B cell (primary cell): ENCODE measurements around the gene ALG6. TPM values are rescaled to one million over a fixed set of nuclear protein-coding genes. Genes with fewer than 3 reads are reported as not detected.

Experiments used
- ATAC-seq: fragments of 200-7000 bp; cut with Tn5 transposase; one replicate; pipeline ENCODE4 v1.10.0; 2021; ENCODE audit warnings: low read depth, mild to moderate bottlenecking, moderate number of reproducible peaks, moderate library complexity
- CTCF ChIA-PET: fragments of 350-600 bp; sonication (Branson Sonifier 250); formaldehyde crosslinking; loops from one replicate; lab custom pipeline; 2021; ENCODE audit warnings: antibody characterized with exemption, inconsistent platforms; lab: Charles Lee
- POLR2A ChIA-PET: fragments of 350-600 bp; sonication (Branson Sonifier 250); formaldehyde crosslinking; loops from one replicate; lab custom pipeline; 2021; ENCODE audit warnings: antibody characterized with exemption; lab: Charles Lee
- DNase-seq: peaks from one replicate; pipeline ENCODE4 v3.0.0; 2013
- H2AFZ ChIP-seq: 2 replicates; pipeline ENCODE4 v1.6.1; 2012; ENCODE audit warnings: mild to moderate bottlenecking, low read depth, low read length; ENCODE audit not compliant: insufficient read depth, poor library complexity, severe bottlenecking
- H3K27ac ChIP-seq, 2 donors: 1 replicate in 1 of 2; 2 replicates in 1 of 2; pipeline ENCODE4 v1.5.1; 2012 to 2013; ENCODE audit warnings: low read length in 2 of 2, mild to moderate bottlenecking in 2 of 2, moderate library complexity in 1 of 2
- H3K27me3 ChIP-seq, 4 experiments: fragments of 200-600 bp in 1 of 4; sonication (generic) in 1 of 4; replicated peaks in 1 of 4; 1 replicate in 2 of 4; 2 replicates in 2 of 4; pipeline versions ENCODE4 v1.6.1 to v1.7.0; 2013 to 2016; ENCODE audit warnings: low read length in 3 of 4, mild to moderate bottlenecking in 2 of 4, mixed read lengths in 1 of 4, moderate library complexity in 1 of 4; ENCODE audit not compliant: insufficient read depth in 4 of 4, control insufficient read depth in 3 of 4; ENCODE audit errors: control extremely low read depth in 1 of 4
- H3K36me3 ChIP-seq, 2 experiments: replicated peaks in 1 of 2; 1 replicate in 1 of 2; 2 replicates in 1 of 2; pipeline versions ENCODE4 v1.6.1 to v1.7.1; 2013; ENCODE audit warnings: low read length in 1 of 2; ENCODE audit not compliant: insufficient read depth in 2 of 2, control insufficient read depth in 1 of 2; ENCODE audit errors: control extremely low read depth in 1 of 2, extremely low read depth in 1 of 2
- H3K4me1 ChIP-seq, 2 donors: fragments of 200-600 bp in 1 of 2; sonication (generic) in 1 of 2; 1 replicate in 1 of 2; 2 replicates in 1 of 2; pipeline versions ENCODE4 v1.5.1 to v1.6.1; 2013 to 2017; ENCODE audit warnings: low read length in 2 of 2; ENCODE audit not compliant: control insufficient read depth in 2 of 2, insufficient read depth in 2 of 2
- H3K4me2 ChIP-seq: replicated peaks from 2 replicates; pipeline ENCODE3; 2012; ENCODE audit warnings: mild to moderate bottlenecking, low read depth, low read length; ENCODE audit not compliant: poor library complexity, severe bottlenecking
- H3K4me3 ChIP-seq, 5 experiments: fragments of 200-600 bp in 1 of 5; sonication (generic) in 1 of 5; 1 replicate in 3 of 5; 2 replicates in 2 of 5; pipeline versions ENCODE4 v1.5.1 to v1.7.0; 2011 to 2016; ENCODE audit warnings: low read length in 4 of 5, mild to moderate bottlenecking in 4 of 5, low read depth in 2 of 5, control low read depth in 1 of 5, moderate library complexity in 1 of 5; ENCODE audit not compliant: insufficient read depth in 1 of 5; ENCODE audit errors: control extremely low read depth in 1 of 5, extremely low read depth in 1 of 5
- H3K79me2 ChIP-seq: fragments of 200-600 bp; sonication (generic); one replicate; pipeline ENCODE4 v1.6.0; 2016; ENCODE audit warnings: low read length; ENCODE audit not compliant: control insufficient read depth, insufficient read depth
- H3K9ac ChIP-seq: fragments of 200-600 bp; sonication (generic); 2 replicates; pipeline ENCODE4 v1.6.1; 2017; ENCODE audit warnings: mild to moderate bottlenecking, low read length, moderate library complexity
- H3K9me3 ChIP-seq, 3 donors: one replicate each; pipeline versions ENCODE4 v1.6.1 to v1.7.1; 2013; ENCODE audit warnings: low read length in 2 of 3; ENCODE audit not compliant: control insufficient read depth in 2 of 3, insufficient read depth in 1 of 3; ENCODE audit errors: control extremely low read depth in 1 of 3
- H4K20me1 ChIP-seq: 2 replicates; pipeline ENCODE4 v1.6.0; 2012; ENCODE audit warnings: mild to moderate bottlenecking, low read length; ENCODE audit not compliant: insufficient read depth, control insufficient read depth, poor library complexity, severe bottlenecking
- H3K27ac Mint-ChIP-seq: one replicate; pipeline ENCODE4 v1.8.0; 2021; ENCODE audit warnings: mixed read lengths
- H3K27me3 Mint-ChIP-seq: one replicate; pipeline ENCODE4 v1.8.0; 2021; ENCODE audit warnings: mixed read lengths
- H3K4me1 Mint-ChIP-seq: one replicate; pipeline ENCODE4 v1.8.0; 2021; ENCODE audit warnings: mixed read lengths
- H3K4me3 Mint-ChIP-seq: one replicate; pipeline ENCODE4 v1.8.0; 2021; ENCODE audit warnings: mixed read lengths
- H3K9me3 Mint-ChIP-seq: one replicate; pipeline ENCODE4 v1.8.0; 2022; ENCODE audit warnings: mixed read lengths; ENCODE audit not compliant: insufficient read depth
- EZH2 ChIP-seq: IDR thresholded peaks from 2 replicates; pipeline ENCODE4 v1.6.1; 2012; ENCODE audit warnings: borderline replicate concordance, low read depth, mild to moderate bottlenecking, moderate library complexity, low read length; ENCODE audit not compliant: insufficient read depth, poor library complexity, severe bottlenecking
- WGBS: methylation state at CpG from one replicate; pipeline ENCODE4 v1.1.5; 2013; ENCODE audit warnings: missing lambda C conversion rate; ENCODE audit not compliant: insufficient coverage; 5-methylcytosine and 5-hydroxymethylcytosine counted together
- intact Hi-C: fragments of 100-400 bp; cut with micrococcal nuclease; formaldehyde crosslinking; loops from one replicate; pipeline ENCODE4 v1.10.0; 2022
- polyA plus RNA-seq: library from polyadenylated mRNA; depleted of rRNA; stranded (reverse); fragments of >200 nt; gene quantifications from 2 replicates; pipeline ENCODE4 v1.2.3, GENCODE V29; 2012
- total RNA-seq, 2 donors: library from RNA; stranded (reverse); fragments of 120-200 nt in 1 of 2; gene quantifications; 1 replicate in 1 of 2; 2 replicates in 1 of 2; pipeline versions ENCODE4 v1.2.3 to v1.2.4, GENCODE V29; 2013 to 2022
- TF ChIP-seq, protein P1 (sequence below): fragments of 200-600 bp; IDR thresholded peaks from one replicate; pipeline ENCODE4 v1.8.0; 2022; ENCODE audit warnings: antibody characterized with exemption, mild to moderate bottlenecking

The ALG6 gene
- total and polyA plus RNA-seq, 2 donors (not counting 1 experiment from before 2014, with no cell fraction given), result 9.7 to 31.4 TPM

GRCh38 chr1:63442141-63442475 lies 74.7 kb downstream of the ALG6 start:
- Histone ChIP-seq H3K4me1 (peaks cover 3 to 7% of the 10 kb centered on the region in 2 donors), H3K4me3 (no peak overlapping the region), H3K9me3 (no peaks in the 10 kb centered on the region), H2AFZ (no peak overlapping the region), H3K27ac (no peak overlapping the region), H3K36me3 (no peaks in the 10 kb centered on the region), H3K79me2 (no peaks in the 10 kb centered on the region), H3K9ac (no peak overlapping the region), H3K4me2 (no peak overlapping the region), H4K20me1 (no peaks in the 10 kb centered on the region), H3K27me3 (no peaks in the 10 kb centered on the region)
- Mint-ChIP-seq H3K4me3 (no peak overlapping the region), H3K9me3 (no peaks in the 10 kb centered on the region), H3K4me1 (peaks cover 6% of the 10 kb centered on the region), H3K27ac (no peak overlapping the region), H3K27me3 (no peaks in the 10 kb centered on the region)
- DNase-seq (no peak), ATAC-seq (no peak)
- no peak for TF ChIP-seq EZH2
- TF ChIP-seq, protein P1, sequence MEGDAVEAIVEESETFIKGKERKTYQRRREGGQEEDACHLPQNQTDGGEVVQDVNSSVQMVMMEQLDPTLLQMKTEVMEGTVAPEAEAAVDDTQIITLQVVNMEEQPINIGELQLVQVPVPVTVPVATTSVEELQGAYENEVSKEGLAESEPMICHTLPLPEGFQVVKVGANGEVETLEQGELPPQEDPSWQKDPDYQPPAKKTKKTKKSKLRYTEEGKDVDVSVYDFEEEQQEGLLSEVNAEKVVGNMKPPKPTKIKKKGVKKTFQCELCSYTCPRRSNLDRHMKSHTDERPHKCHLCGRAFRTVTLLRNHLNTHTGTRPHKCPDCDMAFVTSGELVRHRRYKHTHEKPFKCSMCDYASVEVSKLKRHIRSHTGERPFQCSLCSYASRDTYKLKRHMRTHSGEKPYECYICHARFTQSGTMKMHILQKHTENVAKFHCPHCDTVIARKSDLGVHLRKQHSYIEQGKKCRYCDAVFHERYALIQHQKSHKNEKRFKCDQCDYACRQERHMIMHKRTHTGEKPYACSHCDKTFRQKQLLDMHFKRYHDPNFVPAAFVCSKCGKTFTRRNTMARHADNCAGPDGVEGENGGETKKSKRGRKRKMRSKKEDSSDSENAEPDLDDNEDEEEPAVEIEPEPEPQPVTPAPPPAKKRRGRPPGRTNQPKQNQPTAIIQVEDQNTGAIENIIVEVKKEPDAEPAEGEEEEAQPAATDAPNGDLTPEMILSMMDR, result no peak
- intact Hi-C loops, result no loop called here
- CTCF ChIA-PET, result interaction anchor here (1.0 to 2.6 kb wide), 3 partner anchors 8 to 601 kb away, joined by 3 to 14 read pairs (median 3); no protein-coding TSS in a partner anchor
- POLR2A ChIA-PET, result no interaction called here

GRCh38 chr1:63448731-63449246 lies 81.4 kb downstream of the ALG6 start:
- POLR2A ChIA-PET, result no interaction called here
- CTCF ChIA-PET, result no interaction called here
- Histone ChIP-seq H2AFZ (no peak overlapping the region), H3K36me3 (no peaks in the 10 kb centered on the region), H3K4me2 (no peak overlapping the region), H3K27me3 (no peaks in the 10 kb centered on the region), H3K27ac (no peak overlapping the region), H3K79me2 (no peaks in the 10 kb centered on the region), H3K9me3 (no peaks in the 10 kb centered on the region), H3K9ac (no peak overlapping the region), H3K4me3 (no peak overlapping the region), H4K20me1 (no peaks in the 10 kb centered on the region), H3K4me1 (no peaks in the 10 kb centered on the region)
- no CpG with 5 or more reads among the region's 3 CpGs for WGBS
- ATAC-seq (no peak), DNase-seq (no peak)
- intact Hi-C loops, result no loop called here
- H3K27me3 Mint-ChIP-seq, result no peaks in the 10 kb centered on the region
- no peaks in the 10 kb centered on the region for H3K9me3 Mint-ChIP-seq
- no peak overlapping the region for H3K27ac Mint-ChIP-seq
- H3K4me3 Mint-ChIP-seq, result no peak overlapping the region
- peaks cover 7% of the 10 kb centered on the region for H3K4me1 Mint-ChIP-seq
- TF ChIP-seq EZH2, result no peak
- TF ChIP-seq, protein P1, result no peak
